ENCODE measurements around the gene ENOX1.

DNA sequence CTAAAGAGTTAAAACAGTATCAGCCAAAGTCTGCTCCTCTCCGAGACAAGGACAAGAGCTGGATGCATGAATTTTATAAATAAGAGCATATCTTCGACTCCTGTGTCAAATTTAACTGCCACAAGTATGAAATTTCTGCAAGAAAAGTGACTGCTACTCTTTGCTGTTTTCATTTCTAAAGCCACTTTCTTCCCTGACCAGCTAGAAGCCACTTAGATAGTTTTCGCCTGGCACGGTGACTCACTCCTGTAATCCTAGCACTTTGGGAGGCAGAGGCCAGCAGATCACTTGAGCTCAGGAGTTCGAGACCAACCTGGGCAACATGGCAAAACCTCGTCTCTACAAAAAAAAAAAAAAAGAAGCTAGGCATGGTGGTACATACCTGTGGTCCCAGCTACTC lies 61.3 kb downstream of the ENOX1 start:
- TF ChIP-seq CTCF (IDR thresholded peaks at IDR 0.05; ENCODE audit: low read length) (no peak), EZH2 (IDR thresholded peaks at IDR 0.05; ENCODE audit: borderline replicate concordance, low read length) (no peak)

Measured in OCI-LY1 (cell line).